ENCODE results near the gene STAT5A. TPM values are rescaled to one million over a fixed set of nuclear protein-coding genes. Genes with fewer than 3 reads are reported as not detected.
A peak's percentile ranks its signal among the peaks of the same experiment; 100 is the strongest.

The STAT5A gene
- total RNA-seq, 4 donors from 2014 or later, result 31.9 to 46.1 (median 34.0) TPM

- WGBS, 2 donors, result 74 to 85% methylated on average over 7 of the region's 7 CpGs
- intact Hi-C loops (cut with DNase I), result no loop called here
Measured at GRCh38 chr17:42325026-42325425, 36.7 kb downstream of the STAT5A start.

GRCh38 chr17:42329025-42329976, 41.0 kb downstream of the STAT5A start:
- 48 to 49% methylated on average over 11 of the region's 11 CpGs for WGBS, 2 donors
- peak in 1 of 2 donors; percentile 21 for TF ChIP-seq POLR2A (IDR thresholded peaks at IDR 0.05)
- TF ChIP-seq CTCF (IDR thresholded peaks at IDR 0.05), result no peak
- no peaks in the 10 kb centered on the region for H3K9me3 ChIP-seq
- peak; percentile 60 to 65 for DNase-seq
- peaks cover 65 to 73% of the 10 kb centered on the region in 2 donors for H3K36me3 ChIP-seq
- intact Hi-C loops (cut with DNase I), result no loop called here
- H3K27me3 ChIP-seq, result no peaks in the 10 kb centered on the region
- H3K4me3 ChIP-seq (replicated peaks in 1 of 3), result no peak overlapping the region
- H3K4me1 ChIP-seq, result peaks cover 8 to 21% of the 10 kb centered on the region in 2 donors
- peak overlapping the region; percentile 65 to 79 (median 75) for H3K27ac ChIP-seq

More at GRCh38 chr17:42325026-42325425, 36.7 kb downstream of the STAT5A start:
- H3K9me3 ChIP-seq, result no peaks in the 10 kb centered on the region
- H3K4me1 ChIP-seq, result peaks cover 8 to 19% of the 10 kb centered on the region in 2 donors
- no peaks in the 10 kb centered on the region for H3K27me3 ChIP-seq
- DNase-seq, result peak in 1 of 2 donors; percentile 64
- no peak overlapping the region for H3K4me3 ChIP-seq (replicated peaks in 1 of 3)
- TF ChIP-seq POLR2A (IDR thresholded peaks at IDR 0.05), result no peak
- no peak for TF ChIP-seq CTCF (IDR thresholded peaks at IDR 0.05)
- H3K27ac ChIP-seq, result peak overlapping the region in 2 of 3 donors; percentile 10 to 16
- H3K36me3 ChIP-seq, result peaks cover 47 to 67% of the 10 kb centered on the region in 2 donors

GRCh38 chr17:42333053-42333452, 44.8 kb downstream of the STAT5A start:
- Histone ChIP-seq H3K36me3 (peaks cover 74 to 80% of the 10 kb centered on the region in 2 donors), H3K27me3 (no peaks in the 10 kb centered on the region), H3K27ac (no peak overlapping the region), H3K9me3 (no peaks in the 10 kb centered on the region), H3K4me3 (replicated peaks in 1 of 3) (no peak overlapping the region), H3K4me1 (peaks cover 8 to 21% of the 10 kb centered on the region in 2 donors)
- DNase-seq, result no peak
- WGBS, 2 donors, result 88 to 93% methylated on average over 1 of the region's 1 CpG
- TF ChIP-seq POLR2A (IDR thresholded peaks at IDR 0.05), result no peak
- no peak for TF ChIP-seq CTCF (IDR thresholded peaks at IDR 0.05)
- intact Hi-C loops (cut with DNase I), result no loop called here

- Histone ChIP-seq H3K36me3 (peaks cover 82 to 83% of the 10 kb centered on the region in 2 donors), H3K27me3 (no peaks in the 10 kb centered on the region), H3K27ac (no peak overlapping the region), H3K4me3 (replicated peaks in 1 of 3) (no peak overlapping the region), H3K4me1 (peaks cover 1 to 5% of the 10 kb centered on the region in 2 donors), H3K9me3 (no peaks in the 10 kb centered on the region)
- intact Hi-C loops (cut with DNase I), result no loop called here
- TF ChIP-seq POLR2A (IDR thresholded peaks at IDR 0.05), result no peak
- peak in 2 of 6 experiments; percentile 8 to 19 for TF ChIP-seq CTCF (IDR thresholded peaks at IDR 0.05)
- DNase-seq, result no peak
- WGBS, 2 donors, result 90 to 93% methylated on average over 3 of the region's 3 CpGs
Measured at GRCh38 chr17:42334677-42335076, 46.4 kb downstream of the STAT5A start.

- Histone ChIP-seq H3K36me3 (peaks cover 62 to 79% of the 10 kb centered on the region in 2 donors), H3K27ac (no peak overlapping the region), H3K9me3 (no peaks in the 10 kb centered on the region), H3K27me3 (no peaks in the 10 kb centered on the region), H3K4me1 (peaks cover 0 to 7% of the 10 kb centered on the region in 2 donors), H3K4me3 (replicated peaks in 1 of 3) (no peak overlapping the region)
- no peak for TF ChIP-seq POLR2A (IDR thresholded peaks at IDR 0.05)
- TF ChIP-seq CTCF (IDR thresholded peaks at IDR 0.05), result no peak
- DNase-seq, result no peak
- intact Hi-C loops (cut with DNase I), result no loop called here
- 80 to 84% methylated on average over 15 of the region's 15 CpGs for WGBS, 2 donors
Measured at GRCh38 chr17:42337442-42337841, 49.1 kb downstream of the STAT5A start.

Data from thyroid gland (tissue), 4 donors.